ENCODE measurements around the gene KRTAP10-1.

Gene KRTAP10-1

DNA sequence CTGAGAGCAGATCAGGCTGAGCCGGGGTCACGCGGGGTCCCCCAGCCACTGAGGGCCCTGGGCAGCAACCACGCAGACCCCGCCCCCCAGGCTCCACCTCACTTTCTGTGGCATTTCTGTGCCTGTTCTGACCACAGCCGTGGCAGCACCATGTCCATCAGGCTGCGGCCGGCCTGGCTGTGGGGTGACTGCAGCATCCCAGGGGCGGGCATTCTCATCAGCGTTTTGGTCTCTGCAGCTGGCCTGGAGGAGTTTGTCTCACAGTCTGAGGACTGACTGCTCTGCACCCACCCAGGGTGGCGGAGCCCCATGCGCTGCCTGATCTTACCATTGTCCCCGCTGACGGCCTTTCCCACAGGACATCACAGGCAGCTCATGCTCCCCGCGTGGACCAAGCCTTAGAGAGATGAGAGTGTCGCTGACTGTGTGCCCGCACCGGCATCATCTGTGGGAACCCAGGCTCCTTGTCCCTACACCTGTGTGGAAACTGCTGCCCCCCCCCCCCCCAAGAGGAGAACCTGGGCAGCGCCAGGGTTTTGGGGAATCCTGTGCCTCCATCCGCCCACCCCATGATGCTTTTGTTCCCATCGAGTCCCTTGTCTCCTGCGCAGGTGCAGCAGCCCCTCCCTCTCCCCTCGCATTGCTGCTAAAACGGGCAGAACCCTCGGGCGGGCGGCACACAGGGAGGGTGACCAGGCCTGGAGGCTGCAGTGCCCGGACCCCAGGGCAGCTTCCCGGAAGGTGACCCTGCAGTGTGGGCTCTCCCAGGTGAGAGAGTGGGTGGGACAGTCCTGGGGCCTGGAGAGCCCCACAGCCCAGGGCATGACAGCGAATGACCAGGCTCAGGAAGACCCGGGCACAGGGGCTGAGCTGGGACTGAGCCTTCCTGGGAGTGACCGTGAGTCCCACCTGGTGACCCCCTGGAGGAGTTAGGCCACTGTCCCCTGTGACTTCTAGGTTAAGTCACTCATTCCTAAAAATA lies 1.8 kb downstream of the KRTAP10-1 start:
- H3K4me3 ChIP-seq (ENCODE audit: insufficient read depth, low read length, poor library complexity, severe bottlenecking) = no peak overlapping the region
- H4K20me1 ChIP-seq (ENCODE audit: low read depth, low read length) = no peaks in the 10 kb centered on the region
- H3K79me2 ChIP-seq (ENCODE audit: insufficient read depth, low read length) = no peaks in the 10 kb centered on the region
- H3K4me2 ChIP-seq (ENCODE audit: low read depth, low read length, poor library complexity, severe bottlenecking) = no peak overlapping the region
- no peaks in the 10 kb centered on the region for H3K36me3 ChIP-seq (ENCODE audit: low read length)
- 0 out of 2 replicates have a peak, but pooled peaks cover 6% of the 10 kb centered on the region for H3K9me3 ChIP-seq (ENCODE audit: insufficient read depth, low read length)
- TF ChIP-seq, protein P1, sequence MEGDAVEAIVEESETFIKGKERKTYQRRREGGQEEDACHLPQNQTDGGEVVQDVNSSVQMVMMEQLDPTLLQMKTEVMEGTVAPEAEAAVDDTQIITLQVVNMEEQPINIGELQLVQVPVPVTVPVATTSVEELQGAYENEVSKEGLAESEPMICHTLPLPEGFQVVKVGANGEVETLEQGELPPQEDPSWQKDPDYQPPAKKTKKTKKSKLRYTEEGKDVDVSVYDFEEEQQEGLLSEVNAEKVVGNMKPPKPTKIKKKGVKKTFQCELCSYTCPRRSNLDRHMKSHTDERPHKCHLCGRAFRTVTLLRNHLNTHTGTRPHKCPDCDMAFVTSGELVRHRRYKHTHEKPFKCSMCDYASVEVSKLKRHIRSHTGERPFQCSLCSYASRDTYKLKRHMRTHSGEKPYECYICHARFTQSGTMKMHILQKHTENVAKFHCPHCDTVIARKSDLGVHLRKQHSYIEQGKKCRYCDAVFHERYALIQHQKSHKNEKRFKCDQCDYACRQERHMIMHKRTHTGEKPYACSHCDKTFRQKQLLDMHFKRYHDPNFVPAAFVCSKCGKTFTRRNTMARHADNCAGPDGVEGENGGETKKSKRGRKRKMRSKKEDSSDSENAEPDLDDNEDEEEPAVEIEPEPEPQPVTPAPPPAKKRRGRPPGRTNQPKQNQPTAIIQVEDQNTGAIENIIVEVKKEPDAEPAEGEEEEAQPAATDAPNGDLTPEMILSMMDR (IDR thresholded peaks at IDR 0.05; ENCODE audit: insufficient read depth, low read length, poor library complexity, severe bottlenecking) = no peak
- no peak for TF ChIP-seq EZH2phosphoT487 (conservative IDR thresholded peaks at IDR 0.05; ENCODE audit: low read length)
- no peak overlapping the region for H3K9ac ChIP-seq (ENCODE audit: low read length)
- no peak overlapping the region for H3K27ac ChIP-seq (ENCODE audit: low read depth, low read length)
- H3K27me3 ChIP-seq (ENCODE audit: low read length) = no peaks in the 10 kb centered on the region
- no peaks in the 10 kb centered on the region for H3K9me2 ChIP-seq (replicated peaks; ENCODE audit: insufficient read depth, low read length)
- no peak overlapping the region for H2AFZ ChIP-seq (ENCODE audit: low read depth, low read length, severe bottlenecking)
- H3F3A ChIP-seq (ENCODE audit: insufficient read depth) = no peaks in the 10 kb centered on the region

DNA sequence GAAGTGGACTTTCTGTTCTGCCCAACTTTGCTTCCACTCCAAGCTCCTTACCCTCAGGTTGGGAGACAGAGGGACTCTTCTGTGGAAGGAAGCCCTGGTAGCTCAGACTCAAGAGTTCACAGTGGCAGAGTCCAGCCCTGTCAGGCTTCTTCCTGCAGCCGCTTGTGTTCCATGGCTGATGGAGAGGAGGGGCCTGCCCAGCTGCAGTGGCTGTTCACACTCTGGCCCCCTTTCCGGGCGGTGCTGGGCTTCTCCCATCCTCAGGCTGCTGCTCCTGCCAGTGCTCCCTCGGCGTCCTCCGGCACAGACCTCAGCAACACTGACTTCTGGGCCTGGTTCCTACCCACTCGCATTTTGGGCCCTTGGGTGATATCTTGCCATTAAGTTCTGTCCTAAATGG lies 4.0 kb downstream of the KRTAP10-1 start:
- no peak overlapping the region for H3K27ac ChIP-seq (ENCODE audit: low read depth, low read length)
- no peaks in the 10 kb centered on the region for H3K27me3 ChIP-seq (ENCODE audit: low read length)

DNA sequence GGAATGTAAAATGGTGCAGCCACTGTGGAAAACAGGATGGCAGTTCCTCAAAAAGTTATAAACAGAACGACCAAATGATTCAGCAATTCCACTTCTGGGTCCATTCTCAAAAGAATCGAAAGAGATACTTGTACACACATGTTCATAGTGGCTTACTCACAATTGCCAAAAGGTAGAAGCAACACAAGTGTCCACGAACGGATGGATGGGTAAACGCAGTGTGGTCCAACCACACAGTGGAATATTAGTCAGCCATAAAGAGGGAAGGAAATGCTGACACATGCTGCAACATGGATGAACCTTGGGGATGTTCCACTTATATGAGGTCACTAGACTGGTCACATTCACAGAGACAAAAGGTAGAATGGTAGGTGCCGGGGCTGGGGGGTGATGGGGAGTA lies 5.3 kb downstream of the KRTAP10-1 start:
- Histone ChIP-seq H3K9ac (ENCODE audit: low read length) (no peak overlapping the region), H3K4me2 (ENCODE audit: low read depth, low read length, poor library complexity, severe bottlenecking) (no peak overlapping the region), H3K79me2 (ENCODE audit: insufficient read depth, low read length) (no peaks in the 10 kb centered on the region), H2AFZ (ENCODE audit: low read depth, low read length, severe bottlenecking) (no peak overlapping the region), H3K27ac (ENCODE audit: low read depth, low read length) (no peak overlapping the region), H3K36me3 (ENCODE audit: low read length) (no peaks in the 10 kb centered on the region), H3K4me3 (ENCODE audit: insufficient read depth, low read length, poor library complexity, severe bottlenecking) (no peak overlapping the region), H3K27me3 (ENCODE audit: low read length) (no peaks in the 10 kb centered on the region), H3K9me2 (replicated peaks; ENCODE audit: insufficient read depth, low read length) (no peaks in the 10 kb centered on the region), H3F3A (ENCODE audit: insufficient read depth) (no peaks in the 10 kb centered on the region), H3K9me3 (ENCODE audit: insufficient read depth, low read length) (no peaks in the 10 kb centered on the region), H4K20me1 (ENCODE audit: low read depth, low read length) (no peaks in the 10 kb centered on the region)
- TF ChIP-seq EZH2phosphoT487 (conservative IDR thresholded peaks at IDR 0.05; ENCODE audit: low read length) = no peak
- TF ChIP-seq, protein P1 (IDR thresholded peaks at IDR 0.05; ENCODE audit: insufficient read depth, low read length, poor library complexity, severe bottlenecking) = no peak

More for the DNA sequence above, 4.0 kb downstream of the KRTAP10-1 start:
- Histone ChIP-seq H3K79me2 (ENCODE audit: insufficient read depth, low read length) (no peaks in the 10 kb centered on the region), H3K4me2 (ENCODE audit: low read depth, low read length, poor library complexity, severe bottlenecking) (no peak overlapping the region), H2AFZ (ENCODE audit: low read depth, low read length, severe bottlenecking) (no peak overlapping the region), H3F3A (ENCODE audit: insufficient read depth) (no peaks in the 10 kb centered on the region), H3K4me3 (ENCODE audit: insufficient read depth, low read length, poor library complexity, severe bottlenecking) (no peak overlapping the region), H3K9me2 (replicated peaks; ENCODE audit: insufficient read depth, low read length) (no peaks in the 10 kb centered on the region), H3K9me3 (ENCODE audit: insufficient read depth, low read length) (no peaks in the 10 kb centered on the region), H3K9ac (ENCODE audit: low read length) (no peak overlapping the region), H4K20me1 (ENCODE audit: low read depth, low read length) (no peaks in the 10 kb centered on the region), H3K36me3 (ENCODE audit: low read length) (no peaks in the 10 kb centered on the region)
- TF ChIP-seq, protein P1 (IDR thresholded peaks at IDR 0.05; ENCODE audit: insufficient read depth, low read length, poor library complexity, severe bottlenecking) = no peak
- no peak for TF ChIP-seq EZH2phosphoT487 (conservative IDR thresholded peaks at IDR 0.05; ENCODE audit: low read length)

Measured in SU-DHL-6 (cell line).